HCT116 (cell line): ENCODE data around the gene LTBP4. TPM values are rescaled to one million over a fixed set of nuclear protein-coding genes. Genes with fewer than 3 reads are reported as not detected.
A peak's percentile ranks its signal among the peaks of the same experiment; 100 is the strongest.

ENCODE experiments used
- ATAC-seq: fragments of 200-7000 bp; cut with Tn5 transposase; 2 replicates; pipeline ENCODE4 v1.9.1; 2020; ENCODE audit warnings: mild to moderate bottlenecking, moderate library complexity
- BruUV-seq: library from RNA; stranded (reverse); fragments of 400-500 nt; replicated peaks from 2 replicates; lab custom pipeline; 2021; lab: Mats Ljungman, UMichigan
- CTCF ChIA-PET: fragments of 300-600 bp; sonication (Branson Sonifier 250); formaldehyde crosslinking; loops from one replicate; lab custom pipeline; 2021; ENCODE audit warnings: antibody characterized with exemption; lab: Charles Lee
- POLR2A ChIA-PET: fragments of 300-600, 350-600 bp; sonication (Branson Sonifier 250); formaldehyde crosslinking; loops from one replicate; lab custom pipeline; 2021; ENCODE audit warnings: antibody characterized with exemption; lab: Charles Lee
- RAD21 ChIA-PET, 2 experiments: fragments of 300-600 bp; sonication (Branson Sonifier 250); formaldehyde crosslinking; loops; one replicate each; lab custom pipeline; 2023; ENCODE audit warnings: low total read pairs in 2 of 2; ENCODE audit not compliant: uncharacterized antibody in 2 of 2, unreplicated experiment in 2 of 2, low non-redundant PET in 1 of 2; lab: Charles Lee
- DNase-seq: peaks from one replicate; pipeline ENCODE4 v3.0.0-alpha.2; 2010; ENCODE audit warnings: low read depth, low spot score
- H2AFZ ChIP-seq: fragments of 200-600 bp; shearing (Covaris generic), sonication (generic); 2 replicates; pipeline ENCODE4 v1.6.1; 2017; ENCODE audit warnings: low read depth, mixed run types, mixed read lengths, antibody characterized with exemption, low read length; ENCODE audit not compliant: poor library complexity, severe bottlenecking
- H3K27ac ChIP-seq: 2 replicates; pipeline ENCODE4 v1.5.1; 2012; ENCODE audit warnings: low read depth, low read length
- H3K27me3 ChIP-seq: fragments of 200-600 bp; sonication (generic); 2 replicates; pipeline ENCODE4 v1.6.1; 2016; ENCODE audit warnings: mixed run types, low read length, mixed read lengths; ENCODE audit not compliant: insufficient read depth
- H3K36me3 ChIP-seq, 2 experiments: fragments of 200-500 bp in 1 of 2; fragments of 200-600 bp in 1 of 2; sonication (Bioruptor generic) in 1 of 2; sonication (generic) in 1 of 2; 2 replicates each; pipeline versions ENCODE4 v1.5.1 to v1.6.1; 2014 to 2016; ENCODE audit warnings: low read length in 2 of 2, inconsistent platforms in 1 of 2, mixed read lengths in 1 of 2, mixed run types in 1 of 2; ENCODE audit not compliant: insufficient read depth in 2 of 2, control insufficient read depth in 1 of 2
- H3K4me1 ChIP-seq, 2 experiments: fragments of 200-600 bp in 1 of 2; sonication (generic) in 1 of 2; 2 replicates each; pipeline versions ENCODE4 v1.5.1 to v1.6.1; 2012 to 2017; ENCODE audit warnings: low read length in 2 of 2, inconsistent platforms in 1 of 2, mild to moderate bottlenecking in 1 of 2, mixed read lengths in 1 of 2, mixed run types in 1 of 2, moderate library complexity in 1 of 2; ENCODE audit not compliant: insufficient read depth in 2 of 2, control insufficient read depth in 1 of 2
- H3K4me2 ChIP-seq: fragments of 200-600 bp; sonication (generic); 2 replicates; pipeline ENCODE4 v1.6.1; 2017; ENCODE audit warnings: mixed run types, low read length, mixed read lengths
- H3K4me3 ChIP-seq, 2 experiments: fragments of 200-600 bp in 1 of 2; sonication (generic) in 1 of 2; replicated peaks in 1 of 2; 2 replicates each; pipeline ENCODE4 v1.5.1; 2011 to 2016; ENCODE audit warnings: low read length in 2 of 2, control low read depth in 1 of 2, low read depth in 1 of 2, mild to moderate bottlenecking in 1 of 2, mixed read lengths in 1 of 2, mixed run types in 1 of 2
- H3K79me2 ChIP-seq: fragments of 200-600 bp; sonication (generic); 2 replicates; pipeline ENCODE4 v1.6.1; 2017; ENCODE audit warnings: mild to moderate bottlenecking, mixed run types, low read length, moderate library complexity, mixed read lengths; ENCODE audit not compliant: insufficient read depth
- H3K9ac ChIP-seq: fragments of 200-600 bp; sonication (generic); 2 replicates; pipeline ENCODE4 v1.6.1; 2016; ENCODE audit warnings: low read length, mixed read lengths
- H3K9me2 ChIP-seq: fragments of 200-600 bp; sonication (generic), shearing (Covaris generic); 2 replicates; pipeline ENCODE4 v1.6.1; 2017; ENCODE audit warnings: mixed run types, mild to moderate bottlenecking, moderate library complexity; ENCODE audit not compliant: insufficient read depth
- H3K9me3 ChIP-seq, 2 experiments: fragments of 200-500 bp in 1 of 2; fragments of 200-600 bp in 1 of 2; sonication (Bioruptor generic) in 1 of 2; sonication (generic) in 1 of 2; 2 replicates each; pipeline ENCODE4 v1.6.1; 2014 to 2017; ENCODE audit warnings: low read length in 2 of 2, mixed read lengths in 2 of 2, inconsistent platforms in 1 of 2, low read depth in 1 of 2, mild to moderate bottlenecking in 1 of 2, mixed run types in 1 of 2, moderate library complexity in 1 of 2; ENCODE audit not compliant: control insufficient read depth in 1 of 2, insufficient read depth in 1 of 2
- H4K20me1 ChIP-seq: fragments of 200-600 bp; sonication (generic), shearing (Covaris generic); 2 replicates; pipeline ENCODE4 v1.6.1; 2017; ENCODE audit warnings: mixed run types, mild to moderate bottlenecking, moderate library complexity; ENCODE audit not compliant: insufficient read depth
- CEBPB ChIP-seq: IDR thresholded peaks from 2 replicates; pipeline ENCODE4 v1.6.1; 2012; ENCODE audit warnings: low read depth
- EGR1 ChIP-seq: IDR thresholded peaks from 2 replicates; pipeline ENCODE4 v1.6.1; 2012; ENCODE audit warnings: low read depth
- ELF1 ChIP-seq: IDR thresholded peaks from 2 replicates; pipeline ENCODE4 v1.6.1; 2012; ENCODE audit warnings: low read depth, borderline replicate concordance
- FOSL1 ChIP-seq: IDR thresholded peaks from 2 replicates; pipeline ENCODE4 v1.6.1; 2012; ENCODE audit warnings: low read depth
- JUND ChIP-seq: IDR thresholded peaks from 2 replicates; pipeline ENCODE4 v1.6.1; 2012
- RAD21 ChIP-seq: IDR thresholded peaks from 2 replicates; pipeline ENCODE4 v1.6.1; 2012; ENCODE audit warnings: low read depth, mild to moderate bottlenecking
- SP1 ChIP-seq: IDR thresholded peaks from 2 replicates; pipeline ENCODE4 v1.6.1; 2012; ENCODE audit warnings: low read depth
- SRF ChIP-seq: IDR thresholded peaks from 2 replicates; pipeline ENCODE4 v1.6.1; 2012; ENCODE audit warnings: low read depth
- TCF7L2 ChIP-seq: IDR thresholded peaks from 2 replicates; pipeline ENCODE4 v1.7.0; 2011; ENCODE audit warnings: borderline replicate concordance, inconsistent platforms; ENCODE audit not compliant: insufficient read depth, insufficient read length; ENCODE audit errors: extremely low read depth
- ZNF274 ChIP-seq: fragments of 200-500 bp; sonication (Bioruptor generic); IDR thresholded peaks from 2 replicates; pipeline ENCODE4 v1.6.1; 2014; ENCODE audit warnings: mild to moderate bottlenecking, low read depth, low read length, inconsistent platforms
- intact Hi-C: fragments of 100-400 bp; cut with micrococcal nuclease; formaldehyde crosslinking; loops from 2 replicates; pipeline ENCODE4 v1.10.0; 2022
- total RNA-seq: library from RNA; stranded (reverse); gene quantifications from one replicate; pipeline ENCODE4 v1.2.1, GENCODE V29; 2021; ENCODE audit not compliant: unreplicated experiment
- TF ChIP-seq, protein P1 (sequence below): IDR thresholded peaks from 2 replicates; pipeline ENCODE4 v1.6.1; 2011; ENCODE audit warnings: mild to moderate bottlenecking, low read length, moderate library complexity; ENCODE audit not compliant: insufficient replicate concordance; ENCODE audit errors: extremely low read depth
- TF ChIP-seq, protein P2 (sequence below): IDR thresholded peaks from 2 replicates; pipeline ENCODE4 v1.6.1; 2012
- TF ChIP-seq, protein P3 (sequence below), 3 experiments: fragments of 200-600 bp in 1 of 3; sonication (generic) in 1 of 3; IDR thresholded peaks in 2 of 3; conservative IDR thresholded peaks in 1 of 3; 2 replicates each; pipeline ENCODE4 v1.5.1; 2012 to 2017; ENCODE audit warnings: low read depth in 2 of 3, low read length in 2 of 3, antibody characterized with exemption in 1 of 3, borderline replicate concordance in 1 of 3, control low read depth in 1 of 3, mild to moderate bottlenecking in 1 of 3, mixed read lengths in 1 of 3, mixed run types in 1 of 3, moderate library complexity in 1 of 3; ENCODE audit not compliant: insufficient read depth in 1 of 3
- TF ChIP-seq, protein P4 (sequence below): IDR thresholded peaks from 2 replicates; pipeline ENCODE4 v1.6.1; 2012

Gene LTBP4
- total RNA-seq, 1 experiment from 2014 or later: 310 TPM

DNA sequence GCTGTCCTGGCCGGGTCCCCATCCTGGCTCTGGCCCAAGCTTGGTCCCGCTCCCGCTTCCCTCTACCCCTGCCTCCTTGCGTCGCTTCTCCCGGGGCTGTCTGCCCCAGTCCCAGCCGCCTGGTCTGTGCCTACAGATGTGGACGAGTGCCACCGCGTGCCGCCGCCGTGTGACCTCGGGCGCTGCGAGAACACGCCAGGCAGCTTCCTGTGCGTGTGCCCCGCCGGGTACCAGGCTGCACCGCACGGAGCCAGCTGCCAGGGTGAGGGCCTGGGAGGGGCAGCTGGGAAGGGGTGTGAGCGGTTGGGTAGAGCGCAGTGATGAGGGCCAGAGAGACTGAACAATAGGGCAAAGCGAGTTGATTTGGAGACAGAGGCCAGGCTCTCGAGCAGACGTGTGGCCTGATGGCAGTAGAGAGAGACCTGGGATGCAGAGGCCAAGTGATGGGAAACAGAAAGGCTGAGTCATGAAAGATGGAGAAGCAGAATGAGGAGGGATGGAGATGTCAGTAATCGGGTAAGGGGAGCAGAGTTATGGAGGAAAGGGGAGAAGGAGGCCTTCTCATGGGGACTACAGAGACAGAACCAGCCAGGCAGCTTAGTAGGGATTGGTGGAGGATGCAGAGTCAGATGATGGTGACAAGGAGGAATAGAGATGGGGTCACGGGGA is 9.4 kb downstream of the LTBP4 start:
- DNase-seq: no peak

DNA sequence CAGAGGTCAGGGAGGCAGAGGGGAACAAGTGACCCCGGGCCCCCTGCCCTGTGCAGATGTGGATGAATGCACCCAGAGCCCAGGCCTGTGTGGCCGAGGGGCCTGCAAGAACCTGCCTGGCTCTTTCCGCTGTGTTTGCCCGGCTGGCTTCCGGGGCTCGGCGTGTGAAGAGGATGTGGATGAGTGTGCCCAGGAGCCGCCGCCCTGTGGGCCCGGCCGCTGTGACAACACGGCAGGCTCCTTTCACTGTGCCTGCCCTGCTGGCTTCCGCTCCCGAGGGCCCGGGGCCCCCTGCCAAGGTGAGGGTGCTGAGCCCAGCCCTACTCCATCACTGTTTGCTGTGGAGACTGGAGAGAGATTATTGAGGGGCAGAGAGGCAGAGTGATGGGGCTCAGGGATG is 9.9 kb downstream of the LTBP4 start:
- DNase-seq (no peak), ATAC-seq (no peak)
- intact Hi-C loops: loop anchor here (5.0 kb wide), 1 partner anchor 389 kb away; no protein-coding TSS in a partner anchor
- CTCF ChIA-PET: no interaction called here
- Histone ChIP-seq H2AFZ (no peak overlapping the region), H3K27ac (peak overlapping the region; percentile 64), H3K27me3 (no peaks in the 10 kb centered on the region), H3K36me3 (peaks cover 3 to 16% of the 10 kb centered on the region in 2 experiments; a peak in 1 of 4 replicates), H3K4me3 (peak overlapping the region; percentile 61 to 67; a peak in 3 of 4 replicates), H3K9me3 (no peaks in the 10 kb centered on the region), H3K9ac (peak overlapping the region; percentile 74), H4K20me1 (no peaks in the 10 kb centered on the region), H3K4me1 (peaks cover 48 to 97% of the 10 kb centered on the region in 2 experiments), H3K9me2 (no peaks in the 10 kb centered on the region), H3K4me2 (peak overlapping the region; percentile 95), H3K79me2 (peaks cover 8% of the 10 kb centered on the region; the same call in 1 of the 2 replicates)
- POLR2A ChIA-PET: no interaction called here
- no TSS peak for BruUV-seq
- RAD21 ChIA-PET: no interaction called here
- TF ChIP-seq, protein P1, sequence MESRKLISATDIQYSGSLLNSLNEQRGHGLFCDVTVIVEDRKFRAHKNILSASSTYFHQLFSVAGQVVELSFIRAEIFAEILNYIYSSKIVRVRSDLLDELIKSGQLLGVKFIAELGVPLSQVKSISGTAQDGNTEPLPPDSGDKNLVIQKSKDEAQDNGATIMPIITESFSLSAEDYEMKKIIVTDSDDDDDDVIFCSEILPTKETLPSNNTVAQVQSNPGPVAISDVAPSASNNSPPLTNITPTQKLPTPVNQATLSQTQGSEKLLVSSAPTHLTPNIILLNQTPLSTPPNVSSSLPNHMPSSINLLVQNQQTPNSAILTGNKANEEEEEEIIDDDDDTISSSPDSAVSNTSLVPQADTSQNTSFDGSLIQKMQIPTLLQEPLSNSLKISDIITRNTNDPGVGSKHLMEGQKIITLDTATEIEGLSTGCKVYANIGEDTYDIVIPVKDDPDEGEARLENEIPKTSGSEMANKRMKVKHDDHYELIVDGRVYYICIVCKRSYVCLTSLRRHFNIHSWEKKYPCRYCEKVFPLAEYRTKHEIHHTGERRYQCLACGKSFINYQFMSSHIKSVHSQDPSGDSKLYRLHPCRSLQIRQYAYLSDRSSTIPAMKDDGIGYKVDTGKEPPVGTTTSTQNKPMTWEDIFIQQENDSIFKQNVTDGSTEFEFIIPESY: no peak
- TF ChIP-seq JUND: no peak
- TF ChIP-seq TCF7L2: no peak
- TF ChIP-seq, protein P2, sequence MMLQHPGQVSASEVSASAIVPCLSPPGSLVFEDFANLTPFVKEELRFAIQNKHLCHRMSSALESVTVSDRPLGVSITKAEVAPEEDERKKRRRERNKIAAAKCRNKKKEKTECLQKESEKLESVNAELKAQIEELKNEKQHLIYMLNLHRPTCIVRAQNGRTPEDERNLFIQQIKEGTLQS: no peak
- TF ChIP-seq SRF: no peak
- TF ChIP-seq RAD21: no peak
- TF ChIP-seq, protein P3, sequence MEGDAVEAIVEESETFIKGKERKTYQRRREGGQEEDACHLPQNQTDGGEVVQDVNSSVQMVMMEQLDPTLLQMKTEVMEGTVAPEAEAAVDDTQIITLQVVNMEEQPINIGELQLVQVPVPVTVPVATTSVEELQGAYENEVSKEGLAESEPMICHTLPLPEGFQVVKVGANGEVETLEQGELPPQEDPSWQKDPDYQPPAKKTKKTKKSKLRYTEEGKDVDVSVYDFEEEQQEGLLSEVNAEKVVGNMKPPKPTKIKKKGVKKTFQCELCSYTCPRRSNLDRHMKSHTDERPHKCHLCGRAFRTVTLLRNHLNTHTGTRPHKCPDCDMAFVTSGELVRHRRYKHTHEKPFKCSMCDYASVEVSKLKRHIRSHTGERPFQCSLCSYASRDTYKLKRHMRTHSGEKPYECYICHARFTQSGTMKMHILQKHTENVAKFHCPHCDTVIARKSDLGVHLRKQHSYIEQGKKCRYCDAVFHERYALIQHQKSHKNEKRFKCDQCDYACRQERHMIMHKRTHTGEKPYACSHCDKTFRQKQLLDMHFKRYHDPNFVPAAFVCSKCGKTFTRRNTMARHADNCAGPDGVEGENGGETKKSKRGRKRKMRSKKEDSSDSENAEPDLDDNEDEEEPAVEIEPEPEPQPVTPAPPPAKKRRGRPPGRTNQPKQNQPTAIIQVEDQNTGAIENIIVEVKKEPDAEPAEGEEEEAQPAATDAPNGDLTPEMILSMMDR (IDR thresholded peaks at IDR 0.05 in 2 of 3, conservative IDR thresholded peaks at IDR 0.05 in 1 of 3; ENCODE audit: borderline replicate concordance in 1 of 3, insufficient read depth in 1 of 3, low read depth in 2 of 3, low read length in 2 of 3): no peak
- TF ChIP-seq ZNF274: no peak
- TF ChIP-seq SP1: no peak
- TF ChIP-seq ELF1: no peak
- no peak for TF ChIP-seq EGR1
- TF ChIP-seq FOSL1: no peak
- no peak for TF ChIP-seq CEBPB

More for the DNA sequence above, 9.4 kb downstream of the LTBP4 start:
- ATAC-seq: no peak
- Histone ChIP-seq H3K9ac (peak overlapping the region; percentile 74), H3K9me3 (no peaks in the 10 kb centered on the region), H3K4me3 (peak overlapping the region; percentile 61 to 67), H3K4me2 (peak overlapping the region; percentile 95), H2AFZ (no peak overlapping the region), H3K9me2 (no peaks in the 10 kb centered on the region), H3K36me3 (peaks cover 3 to 12% of the 10 kb centered on the region in 2 experiments; a peak in 1 of 4 replicates), H3K27me3 (no peaks in the 10 kb centered on the region), H3K79me2 (peaks cover 5% of the 10 kb centered on the region; the same call in 1 of the 2 replicates), H4K20me1 (no peaks in the 10 kb centered on the region), H3K4me1 (peaks cover 42 to 97% of the 10 kb centered on the region in 2 experiments), H3K27ac (peak overlapping the region; percentile 64)
- no TSS peak for BruUV-seq
- ChIA-PET POLR2A (no interaction called here), CTCF (interaction anchor here (1.0 kb wide), 1 partner anchor 24 kb away, joined by 8 read pairs; no protein-coding TSS in a partner anchor), RAD21 (no interaction called here)
- intact Hi-C loops: loop anchor here (5.0 kb wide), 1 partner anchor 388 kb away; no protein-coding TSS in a partner anchor
- TF ChIP-seq, protein P4, sequence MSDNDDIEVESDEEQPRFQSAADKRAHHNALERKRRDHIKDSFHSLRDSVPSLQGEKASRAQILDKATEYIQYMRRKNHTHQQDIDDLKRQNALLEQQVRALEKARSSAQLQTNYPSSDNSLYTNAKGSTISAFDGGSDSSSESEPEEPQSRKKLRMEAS: peak; percentile 86
- no peak for TF ChIP-seq CEBPB
